Measurements from ENCODE around the gene LRRC52. TPM values are rescaled to one million over a fixed set of nuclear protein-coding genes. Genes with fewer than 3 reads are reported as not detected.

The LRRC52 gene
- total and polyA plus RNA-seq, 2 of the 8 experiments (the other 6 are each of a cell fraction or from before 2014, with no cell fraction given): 0.05 TPM; not detected in 1

GRCh38 chr1:165592945-165593823 lies 49.4 kb downstream of the LRRC52 start:
- Histone ChIP-seq H2BK12ac (ENCODE audit: low read depth, low read length) (no peak overlapping the region), H3K9me3 (ENCODE audit: insufficient read depth in 2 of 2, low read depth in 1 of 2, low read length in 1 of 2) (no peaks in the 10 kb centered on the region), H3K4me3 (ENCODE audit: extremely low read depth in 1 of 4, insufficient read depth in 2 of 4, low read depth in 3 of 4, low read length in 4 of 4) (no peak overlapping the region), H3K79me2 (ENCODE audit: control insufficient read depth in 1 of 2, insufficient read depth in 2 of 2, low read length in 2 of 2) (no peaks in the 10 kb centered on the region), H2BK120ac (replicated peaks; ENCODE audit: low read depth, low read length) (no peak overlapping the region), H3K4me1 (replicated peaks in 1 of 4; ENCODE audit: control insufficient read depth in 3 of 4, insufficient read depth in 4 of 4, low read length in 3 of 4) (no peaks in the 10 kb centered on the region), H2BK5ac (ENCODE audit: low read depth, low read length) (no peak overlapping the region), H3K79me1 (ENCODE audit: low read depth, low read length) (no peaks in the 10 kb centered on the region), H3K56ac (replicated peaks; ENCODE audit: insufficient read length, low read depth, low read length) (no peak overlapping the region), H4K8ac (ENCODE audit: extremely low read depth, insufficient read depth, low read length) (no peak overlapping the region), H3K9ac (replicated peaks in 1 of 4; ENCODE audit: extremely low read depth in 1 of 4, low read depth in 3 of 4, low read length in 3 of 4) (peak overlapping the region in 1 of 4 experiments; percentile 60; a peak in 1 of 7 replicates), H3K27me3 (replicated peaks in 1 of 4; ENCODE audit: control insufficient read depth in 3 of 4, extremely low read depth in 1 of 4, insufficient read depth in 3 of 4, low read length in 3 of 4) (no peaks in the 10 kb centered on the region), H3K23me2 (ENCODE audit: low read depth, low read length) (no peaks in the 10 kb centered on the region), H3K36me3 (ENCODE audit: control insufficient read depth in 2 of 4, insufficient read depth in 4 of 4, low read length in 3 of 4) (no peaks in the 10 kb centered on the region), H3K14ac (ENCODE audit: insufficient read length) (no peak overlapping the region), H2BK20ac (ENCODE audit: low read length) (no peak overlapping the region), H2AK5ac (ENCODE audit: low read depth, low read length) (no peak overlapping the region), H4K20me1 (replicated peaks in 1 of 2; ENCODE audit: control insufficient read depth in 1 of 2, insufficient read depth in 2 of 2, low read length in 2 of 2) (no peaks in the 10 kb centered on the region), H4K5ac (ENCODE audit: insufficient read length, low read depth, low read length) (no peak overlapping the region), H3K23ac (ENCODE audit: insufficient read length) (no peak overlapping the region), H3K27ac (ENCODE audit: low read depth, low read length) (no peak overlapping the region), H4K91ac (replicated peaks; ENCODE audit: insufficient read length, low read length) (no peak overlapping the region), H3K4ac (replicated peaks; ENCODE audit: insufficient read length, low read depth, low read length) (no peak overlapping the region), H2BK15ac (ENCODE audit: low read length) (no peak overlapping the region), H3K4me2 (ENCODE audit: insufficient read depth in 1 of 2, low read depth in 2 of 2, low read length in 2 of 2) (no peak overlapping the region), H3K18ac (ENCODE audit: extremely low read depth, low read length) (no peak overlapping the region), H2AFZ (ENCODE audit: low read length) (peak overlapping the region; percentile 19; the same call in 1 of the 2 replicates)
- DNase-seq (ENCODE audit: low read depth in 1 of 2, low spot score in 2 of 2): peak in 1 of 2 experiments; percentile 89
- TF ChIP-seq POLR2A (IDR thresholded peaks at IDR 0.05; ENCODE audit: control extremely low read depth in 1 of 2, low read depth in 2 of 2, low read length in 2 of 2): no peak
- peak; percentile 2 to 90 (median 82) for TF ChIP-seq CTCF (IDR thresholded peaks at IDR 0.05; ENCODE audit: control extremely low read depth in 1 of 3, insufficient read depth in 1 of 3, low read depth in 1 of 3, low read length in 3 of 3)
- peak; percentile 97 to 99 for TF ChIP-seq RAD21 (IDR thresholded peaks at IDR 0.05 in 1 of 2, conservative IDR thresholded peaks at IDR 0.05 in 1 of 2; ENCODE audit: low read depth in 2 of 2, low read length in 2 of 2)
- FAIRE-seq: peak; percentile 97
- ChIA-PET CTCF (ENCODE audit: partially characterized antibody) (interaction anchor here (0.6 to 20.1 kb wide), 49 partner anchors 8 to 341 kb away, joined by 3 to 337 read pairs (median 4); partner anchors contain the start of genes LRRC52 and RXRG), POLR2A (ENCODE audit: partially characterized antibody) (interaction anchor here (0.9 kb wide), 1 partner anchor 9 kb away, joined by 3 read pairs; no protein-coding TSS in a partner anchor)
- WGBS, 2 experiments (ENCODE audit: extremely low coverage in 1 of 2, insufficient coverage in 1 of 2, insufficient read length in 1 of 2, insufficient replicate concordance in 2 of 2, low coverage in 1 of 2, low lambda C conversion rate in 2 of 2, missing lambda C conversion rate in 1 of 2): 5% methylated on average over 10 of the region's 10 CpGs; no CpG with 5 or more reads in 1 of the 2 experiments
